GM19467 (cell line): ENCODE measurements around the gene MUCL3.
"Not testable (repeated sequence)": the region's sequence is repeated elsewhere in the genome, so short reads cannot be mapped to it uniquely, and the experiment has no call there.

Experiments used
- ATAC-seq: cut with Tn5 transposase; IDR thresholded peaks from one replicate; pipeline ENCODE4 v1.9.1; 2021; ENCODE audit warnings: mild to moderate bottlenecking, moderate library complexity; ENCODE audit not compliant: unreplicated experiment

Gene MUCL3

GRCh38 chr6:30908700-30909099 lies 32.1 kb upstream of the MUCL3 start:
- ATAC-seq: no peak

- not testable (repeated sequence) for ATAC-seq
Measured at GRCh38 chr6:30910473-30910872, 30.3 kb upstream of the MUCL3 start.

GRCh38 chr6:30912746-30913520 lies 27.8 kb upstream of the MUCL3 start:
- no peak for ATAC-seq

- ATAC-seq: peak; percentile 29
Measured at GRCh38 chr6:30913721-30914075, 27.1 kb upstream of the MUCL3 start.

GRCh38 chr6:30914076-30914853 lies 26.5 kb upstream of the MUCL3 start, which contains the start of gene VARS2:
VARS2 (plus strand) TSS chr6:30914238; CDS start chr6:30914837, 599 bp downstream.
- ATAC-seq: peak; percentile 90

GRCh38 chr6:30914854-30915590 lies 25.8 kb upstream of the MUCL3 start:
- no peak for ATAC-seq

GRCh38 chr6:30915591-30915946 lies 25.2 kb upstream of the MUCL3 start:
- no peak for ATAC-seq

GRCh38 chr6:30917041-30917440 lies 23.7 kb upstream of the MUCL3 start:
- ATAC-seq: no peak

- ATAC-seq: no peak
Measured at GRCh38 chr6:30917487-30917886, 23.3 kb upstream of the MUCL3 start.

- no peak for ATAC-seq
Measured at GRCh38 chr6:30918670-30919069, 22.1 kb upstream of the MUCL3 start.

- ATAC-seq: no peak
Measured at GRCh38 chr6:30922447-30922852, 18.3 kb upstream of the MUCL3 start.

- not testable (repeated sequence) for ATAC-seq
Measured at GRCh38 chr6:30924040-30924627, 16.6 kb upstream of the MUCL3 start.

GRCh38 chr6:30926644-30927043 lies 14.1 kb upstream of the MUCL3 start:
- ATAC-seq: no peak

GRCh38 chr6:30927080-30927479 lies 13.7 kb upstream of the MUCL3 start:
- not testable (repeated sequence) for ATAC-seq

GRCh38 chr6:30928677-30929076 lies 12.1 kb upstream of the MUCL3 start:
- ATAC-seq: no peak

GRCh38 chr6:30930506-30930905 lies 10.3 kb upstream of the MUCL3 start:
- no peak for ATAC-seq

- no peak for ATAC-seq
Measured at GRCh38 chr6:30931272-30931671, 9.5 kb upstream of the MUCL3 start.

- ATAC-seq: no peak
Measured at GRCh38 chr6:30931969-30932645, 8.7 kb upstream of the MUCL3 start, which contains the start of gene SFTA2. SFTA2 (minus strand) TSS chr6:30932170; CDS start chr6:30932096, 74 bp downstream.

GRCh38 chr6:30932665-30933365 lies 8.0 kb upstream of the MUCL3 start:
- no peak for ATAC-seq

GRCh38 chr6:30935018-30935417 lies 5.8 kb upstream of the MUCL3 start:
- ATAC-seq: no peak
